Adipocyte (in vitro differentiated cells): Measurements from ENCODE around the gene MAP4K4.

Experiments
- DNase-seq: peaks from one replicate; pipeline ENCODE4 v3.0.0-alpha.2; 2015; ENCODE audit warnings: low read depth
- H3K27me3 ChIP-seq: replicated peaks from 2 replicates; pipeline ENCODE4 v1.7.0; 2013; ENCODE audit warnings: mild to moderate bottlenecking, low read length, moderate library complexity; ENCODE audit not compliant: control insufficient read depth, insufficient read depth
- H3K36me3 ChIP-seq: 2 replicates; pipeline ENCODE4 v1.7.0; 2013; ENCODE audit warnings: low read length, mild to moderate bottlenecking, moderate library complexity; ENCODE audit not compliant: control insufficient read depth, insufficient read depth, severe bottlenecking
- H3K4me1 ChIP-seq: 2 replicates; pipeline ENCODE4 v1.7.0; 2013; ENCODE audit warnings: mild to moderate bottlenecking, low read length, moderate library complexity; ENCODE audit not compliant: control insufficient read depth, insufficient read depth
- H3K4me3 ChIP-seq: 2 replicates; pipeline ENCODE4 v1.7.0; 2013; ENCODE audit warnings: mild to moderate bottlenecking, low read length, moderate library complexity
- H3K9ac ChIP-seq: 2 replicates; pipeline ENCODE4 v1.7.0; 2013; ENCODE audit warnings: mild to moderate bottlenecking, low read length, moderate library complexity
- H3K9me3 ChIP-seq: 2 replicates; pipeline ENCODE4 v1.7.0; 2013; ENCODE audit warnings: mild to moderate bottlenecking, low read length, moderate library complexity; ENCODE audit not compliant: control insufficient read depth

The MAP4K4 gene

GRCh38 chr2:101677658-101678057, 19.8 kb upstream of the MAP4K4 start:
- Histone ChIP-seq H3K27me3 (no peaks in the 10 kb centered on the region), H3K4me1 (peaks cover 3% of the 10 kb centered on the region), H3K36me3 (no peaks in the 10 kb centered on the region), H3K4me3 (no peak overlapping the region), H3K9ac (no peak overlapping the region), H3K9me3 (no peaks in the 10 kb centered on the region)
- DNase-seq: no peak

GRCh38 chr2:101678379-101678778, 19.1 kb upstream of the MAP4K4 start:
- DNase-seq: no peak
- Histone ChIP-seq H3K4me3 (no peak overlapping the region), H3K9me3 (no peaks in the 10 kb centered on the region), H3K36me3 (no peaks in the 10 kb centered on the region), H3K9ac (no peak overlapping the region), H3K4me1 (peaks cover 3% of the 10 kb centered on the region), H3K27me3 (no peaks in the 10 kb centered on the region)

DNA sequence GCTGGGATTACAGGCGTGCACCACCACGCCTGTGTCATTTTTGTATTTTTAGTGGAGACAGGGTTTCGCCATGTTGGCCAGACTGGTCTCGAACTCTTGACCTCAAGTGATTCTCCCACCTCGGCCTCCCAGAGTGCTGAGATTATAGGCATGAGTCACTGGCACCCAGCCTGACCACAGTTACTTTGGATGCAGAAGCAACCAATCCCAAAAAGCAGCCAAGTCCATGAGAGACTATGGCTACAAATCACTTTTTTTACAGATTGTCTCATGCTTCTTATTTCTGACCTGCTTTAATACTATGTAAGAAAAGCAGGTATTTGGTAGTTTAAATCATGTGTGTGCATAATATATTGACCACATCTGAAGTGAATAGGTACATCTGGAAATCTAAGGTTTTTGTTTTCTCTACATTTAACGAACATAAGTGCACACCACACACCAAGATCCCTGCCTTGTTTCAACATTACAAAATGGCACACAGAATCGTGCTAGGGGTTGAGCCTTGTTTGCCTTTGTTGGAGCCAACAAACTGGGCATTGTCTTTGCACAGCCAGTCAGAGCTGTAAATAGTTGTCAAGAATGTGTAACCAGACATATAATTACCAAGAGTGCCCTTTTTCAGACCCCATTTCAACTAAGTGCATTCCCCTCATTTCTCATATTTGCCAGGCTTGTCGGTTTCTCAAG, 18.3 kb upstream of the MAP4K4 start:
- H3K27me3 ChIP-seq: no peaks in the 10 kb centered on the region
- no peak overlapping the region for H3K9ac ChIP-seq
- peaks cover 3% of the 10 kb centered on the region for H3K4me1 ChIP-seq
- no peaks in the 10 kb centered on the region for H3K9me3 ChIP-seq
- no peaks in the 10 kb centered on the region for H3K36me3 ChIP-seq
- DNase-seq: peak; percentile 15
- H3K4me3 ChIP-seq: no peak overlapping the region

DNA sequence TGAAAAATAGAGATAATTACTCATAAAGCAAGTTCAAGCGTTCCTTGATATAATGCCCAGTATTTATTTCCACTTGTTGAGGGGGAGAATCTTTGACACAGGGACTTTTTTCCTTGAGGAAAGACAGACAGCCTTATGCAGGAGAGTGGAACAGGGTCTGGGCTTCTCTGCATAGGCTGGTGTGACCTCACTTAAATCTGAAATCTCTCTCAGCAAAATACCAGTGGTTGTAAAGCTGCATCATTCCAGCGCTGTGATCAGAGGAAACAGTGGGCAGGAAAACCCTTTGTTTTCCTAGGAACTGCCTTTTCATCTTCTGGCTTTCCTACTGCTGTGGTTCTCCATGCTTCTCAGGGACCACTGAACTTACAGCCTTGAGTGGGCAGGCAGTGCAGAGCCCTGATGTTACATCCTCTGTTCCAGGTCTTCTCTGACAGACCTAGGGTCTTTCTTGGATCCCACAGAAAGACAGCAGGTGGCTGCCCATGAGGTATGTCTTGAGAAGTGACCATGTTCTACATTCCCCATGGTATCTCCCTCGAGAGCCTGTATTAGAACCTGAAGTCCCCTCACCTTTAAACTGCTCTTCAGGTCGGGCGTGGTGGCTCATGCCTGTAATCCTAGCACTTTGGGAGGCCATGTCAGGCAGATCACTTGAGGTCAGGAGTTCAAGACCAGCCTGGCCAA, 17.6 kb upstream of the MAP4K4 start:
- peaks cover 3% of the 10 kb centered on the region for H3K4me1 ChIP-seq
- DNase-seq: no peak
- H3K27me3 ChIP-seq: no peaks in the 10 kb centered on the region
- no peak overlapping the region for H3K9ac ChIP-seq
- H3K36me3 ChIP-seq: no peaks in the 10 kb centered on the region
- H3K9me3 ChIP-seq: no peaks in the 10 kb centered on the region
- no peak overlapping the region for H3K4me3 ChIP-seq

- DNase-seq: no peak
- Histone ChIP-seq H3K27me3 (no peaks in the 10 kb centered on the region), H3K4me1 (peaks cover 3% of the 10 kb centered on the region), H3K4me3 (no peak overlapping the region), H3K9me3 (no peaks in the 10 kb centered on the region), H3K36me3 (no peaks in the 10 kb centered on the region), H3K9ac (no peak overlapping the region)
Observed at GRCh38 chr2:101682311-101682710, 15.2 kb upstream of the MAP4K4 start.

GRCh38 chr2:101684313-101684712, 13.2 kb upstream of the MAP4K4 start:
- Histone ChIP-seq H3K4me3 (no peak overlapping the region), H3K4me1 (peaks cover under 1% of the 10 kb centered on the region), H3K9ac (no peak overlapping the region), H3K9me3 (no peaks in the 10 kb centered on the region), H3K27me3 (no peaks in the 10 kb centered on the region), H3K36me3 (no peaks in the 10 kb centered on the region)
- DNase-seq: no peak

GRCh38 chr2:101688261-101688660, 9.2 kb upstream of the MAP4K4 start:
- H3K4me1 ChIP-seq: no peaks in the 10 kb centered on the region
- no peaks in the 10 kb centered on the region for H3K36me3 ChIP-seq
- no peaks in the 10 kb centered on the region for H3K27me3 ChIP-seq
- no peak overlapping the region for H3K4me3 ChIP-seq
- DNase-seq: no peak
- no peaks in the 10 kb centered on the region for H3K9me3 ChIP-seq
- no peak overlapping the region for H3K9ac ChIP-seq

DNA sequence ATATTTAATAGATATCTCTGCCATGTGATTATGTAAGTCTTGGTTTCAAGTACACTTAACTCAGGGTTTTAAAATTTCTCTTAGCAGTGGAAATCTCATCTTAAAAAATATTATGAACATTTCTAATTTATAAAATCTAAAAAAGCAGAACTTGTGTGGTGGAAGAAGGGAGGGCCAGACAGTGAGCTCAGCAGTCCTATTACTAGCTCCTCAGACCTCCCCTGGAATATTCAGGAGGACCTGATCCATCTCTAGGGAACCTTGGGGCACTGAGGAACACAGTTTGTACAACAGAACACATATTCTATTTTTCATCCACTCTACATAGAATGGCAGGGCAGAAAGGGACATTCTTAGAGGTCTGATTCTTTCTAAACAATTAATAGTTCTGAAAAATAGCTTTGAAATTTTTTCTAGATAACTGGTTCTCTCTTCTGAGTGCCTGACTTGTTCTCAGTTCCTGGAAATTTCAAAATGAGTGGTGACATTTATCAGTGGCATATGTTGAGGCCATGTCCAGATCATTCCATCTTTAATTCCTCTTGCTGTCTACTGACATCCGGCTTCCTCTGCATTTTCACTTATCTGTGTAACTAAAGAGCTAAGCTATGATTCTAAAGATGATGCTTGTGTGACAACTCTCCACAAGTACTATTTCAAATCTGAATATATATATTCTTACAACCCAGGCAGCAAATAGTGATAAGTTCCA, 8.2 kb upstream of the MAP4K4 start:
- no peaks in the 10 kb centered on the region for H3K27me3 ChIP-seq
- DNase-seq: no peak
- H3K9me3 ChIP-seq: no peaks in the 10 kb centered on the region
- no peaks in the 10 kb centered on the region for H3K36me3 ChIP-seq
- H3K4me1 ChIP-seq: no peaks in the 10 kb centered on the region
- H3K4me3 ChIP-seq: no peak overlapping the region
- no peak overlapping the region for H3K9ac ChIP-seq

DNA sequence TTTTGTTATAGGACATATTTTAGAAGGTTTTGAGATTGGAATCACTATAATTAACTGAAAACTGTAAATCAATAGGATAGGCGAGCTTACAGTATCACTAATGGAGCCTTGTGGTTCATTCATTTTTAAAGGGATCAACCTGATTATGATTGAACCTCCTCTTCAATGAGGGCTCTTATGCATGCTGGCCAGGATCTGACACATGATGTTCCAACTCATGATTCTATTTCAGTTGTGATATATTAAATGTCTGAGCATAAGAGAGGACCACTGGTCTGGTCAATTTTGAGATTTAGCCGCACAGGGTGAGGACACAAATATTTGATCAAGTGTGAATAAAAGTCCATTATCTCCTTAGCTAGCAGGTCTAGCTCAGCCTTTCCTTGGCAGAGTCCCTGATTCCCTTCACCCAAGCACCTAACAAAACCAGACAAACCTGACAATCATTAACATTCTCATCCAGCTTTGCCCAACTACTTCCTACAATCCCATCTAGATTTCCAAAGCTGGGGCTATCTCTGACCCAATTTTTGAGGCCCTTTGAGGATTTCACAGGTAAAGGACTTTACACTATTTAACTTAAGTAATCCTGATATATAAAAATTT, 6.9 kb upstream of the MAP4K4 start:
- no peak overlapping the region for H3K9ac ChIP-seq
- no peaks in the 10 kb centered on the region for H3K36me3 ChIP-seq
- H3K4me3 ChIP-seq: no peak overlapping the region
- no peaks in the 10 kb centered on the region for H3K27me3 ChIP-seq
- no peaks in the 10 kb centered on the region for H3K4me1 ChIP-seq
- no peak for DNase-seq
- H3K9me3 ChIP-seq: no peaks in the 10 kb centered on the region

DNA sequence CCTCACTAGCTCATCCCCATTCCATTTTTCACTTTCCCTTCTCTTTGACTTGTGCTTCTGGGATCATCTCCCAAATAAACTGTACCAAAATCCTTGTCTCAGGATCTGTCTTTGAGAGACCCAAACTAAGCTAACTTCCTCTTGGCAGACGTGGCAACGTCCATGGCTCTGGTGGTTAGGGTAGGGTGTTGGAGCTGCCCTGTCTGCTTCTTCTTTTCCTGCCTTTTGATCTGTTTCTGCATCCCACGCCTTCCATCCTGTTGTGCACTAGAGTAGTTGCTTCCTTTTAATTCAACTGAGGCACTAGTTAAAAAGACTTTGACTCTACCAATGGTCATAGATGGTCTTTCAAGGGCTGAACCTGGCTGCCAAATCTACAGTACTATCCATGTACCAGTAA, 5.5 kb upstream of the MAP4K4 start:
- no peak for DNase-seq
- no peak overlapping the region for H3K4me3 ChIP-seq
- H3K27me3 ChIP-seq: no peaks in the 10 kb centered on the region
- H3K36me3 ChIP-seq: no peaks in the 10 kb centered on the region
- no peak overlapping the region for H3K9ac ChIP-seq
- H3K9me3 ChIP-seq: no peaks in the 10 kb centered on the region
- peaks cover 4% of the 10 kb centered on the region for H3K4me1 ChIP-seq

GRCh38 chr2:101692766-101693165, 4.7 kb upstream of the MAP4K4 start:
- H3K27me3 ChIP-seq: no peaks in the 10 kb centered on the region
- no peak overlapping the region for H3K4me3 ChIP-seq
- H3K9me3 ChIP-seq: no peaks in the 10 kb centered on the region
- H3K36me3 ChIP-seq: no peaks in the 10 kb centered on the region
- no peak overlapping the region for H3K9ac ChIP-seq
- DNase-seq: no peak
- H3K4me1 ChIP-seq: peaks cover 4% of the 10 kb centered on the region
